Measurements from ENCODE around the gene SPNS1.

DNA sequence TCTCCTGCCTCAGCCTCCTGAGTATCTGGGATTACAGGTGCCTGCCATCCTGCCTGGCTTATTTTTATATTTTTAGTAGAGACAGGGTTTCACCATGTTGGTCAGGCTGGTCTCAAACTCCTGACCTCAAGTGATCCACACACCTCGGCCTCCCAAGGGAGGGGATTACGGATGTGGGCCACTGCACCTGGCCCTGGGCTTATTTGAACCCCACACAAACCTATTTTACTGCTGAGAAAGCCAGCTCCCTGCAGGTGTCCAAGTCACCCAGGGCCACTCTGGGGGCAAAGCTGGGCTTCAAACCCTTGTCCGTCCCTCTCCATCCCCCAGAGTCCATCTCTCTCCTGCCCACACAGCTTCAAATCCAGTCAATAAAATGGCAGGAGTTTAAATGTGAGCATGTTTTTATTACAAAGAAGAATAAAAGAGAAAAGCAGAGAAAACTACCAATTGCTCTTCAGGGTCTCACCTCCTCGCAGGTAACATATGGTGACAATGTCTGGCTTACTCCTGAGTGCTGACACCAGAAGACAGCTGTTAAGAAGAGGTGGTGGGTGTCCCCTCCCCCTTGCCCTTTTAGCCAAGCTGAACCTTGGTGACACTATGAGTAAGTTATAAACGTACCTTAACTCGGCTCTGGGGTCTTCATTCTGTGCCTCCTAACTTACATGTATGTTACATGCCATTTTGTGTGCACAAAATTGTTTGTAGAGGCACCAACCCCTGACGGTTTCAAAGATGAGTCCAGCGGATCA lies 55.7 kb downstream of the SPNS1 start:
- TF ChIP-seq, protein P1, sequence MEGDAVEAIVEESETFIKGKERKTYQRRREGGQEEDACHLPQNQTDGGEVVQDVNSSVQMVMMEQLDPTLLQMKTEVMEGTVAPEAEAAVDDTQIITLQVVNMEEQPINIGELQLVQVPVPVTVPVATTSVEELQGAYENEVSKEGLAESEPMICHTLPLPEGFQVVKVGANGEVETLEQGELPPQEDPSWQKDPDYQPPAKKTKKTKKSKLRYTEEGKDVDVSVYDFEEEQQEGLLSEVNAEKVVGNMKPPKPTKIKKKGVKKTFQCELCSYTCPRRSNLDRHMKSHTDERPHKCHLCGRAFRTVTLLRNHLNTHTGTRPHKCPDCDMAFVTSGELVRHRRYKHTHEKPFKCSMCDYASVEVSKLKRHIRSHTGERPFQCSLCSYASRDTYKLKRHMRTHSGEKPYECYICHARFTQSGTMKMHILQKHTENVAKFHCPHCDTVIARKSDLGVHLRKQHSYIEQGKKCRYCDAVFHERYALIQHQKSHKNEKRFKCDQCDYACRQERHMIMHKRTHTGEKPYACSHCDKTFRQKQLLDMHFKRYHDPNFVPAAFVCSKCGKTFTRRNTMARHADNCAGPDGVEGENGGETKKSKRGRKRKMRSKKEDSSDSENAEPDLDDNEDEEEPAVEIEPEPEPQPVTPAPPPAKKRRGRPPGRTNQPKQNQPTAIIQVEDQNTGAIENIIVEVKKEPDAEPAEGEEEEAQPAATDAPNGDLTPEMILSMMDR (IDR thresholded peaks at IDR 0.05) = no peak
- TF ChIP-seq POLR2AphosphoS5 (IDR thresholded peaks at IDR 0.05) = no peak
- TF ChIP-seq POLR2A (IDR thresholded peaks at IDR 0.05) = no peak
